K562 (cell line): ENCODE results near the gene TLR8. TPM values are rescaled to one million over a fixed set of nuclear protein-coding genes. Genes with fewer than 3 reads are reported as not detected.

Experiments used
- ARID4B ChIP-seq: sonication (generic); formaldehyde crosslinking; IDR thresholded peaks from 2 replicates; pipeline ENCODE4 v1.8.0; 2022; ENCODE audit warnings: mild to moderate bottlenecking, missing genetic modification reagents
- CCAR2 ChIP-seq: fragments of 200-400 bp; formaldehyde crosslinking; IDR thresholded peaks from 2 replicates; pipeline ENCODE4 v1.6.1; 2017; ENCODE audit warnings: mild to moderate bottlenecking, low read depth, low read length
- ETS2 ChIP-seq: IDR thresholded peaks from 2 replicates; pipeline ENCODE4 v1.6.1; 2016; ENCODE audit warnings: borderline replicate concordance, missing genetic modification characterization, mild to moderate bottlenecking, moderate library complexity, missing compliant biosample characterization; ENCODE audit not compliant: poor library complexity, severe bottlenecking
- GABPB1 ChIP-seq: sonication (generic); formaldehyde crosslinking; IDR thresholded peaks from 2 replicates; pipeline ENCODE4 v1.8.0; 2022; ENCODE audit warnings: mild to moderate bottlenecking, missing genetic modification reagents
- GTF2B ChIP-seq: IDR thresholded peaks from 2 replicates; pipeline ENCODE4 v1.6.1; 2011; ENCODE audit not compliant: insufficient read length; ENCODE audit errors: extremely low read depth
- MBD1 ChIP-seq: fragments of 250-450 bp; sonication (Bioruptor Pico); IDR thresholded peaks from 2 replicates; pipeline ENCODE4 v1.8.0; 2022; ENCODE audit warnings: inconsistent platforms
- POLR2A ChIP-seq: fragments of 450-650 bp; conservative IDR thresholded peaks from 2 replicates; pipeline ENCODE4 v1.6.1; 2016
- POLR2AphosphoS5 ChIP-seq: IDR thresholded peaks from 2 replicates; pipeline ENCODE4 v1.6.1; 2011; ENCODE audit warnings: mild to moderate bottlenecking, low read depth, low read length, moderate library complexity; ENCODE audit not compliant: control insufficient read depth, insufficient read depth
- SIX5 ChIP-seq, 2 experiments: IDR thresholded peaks; 2 replicates each; pipeline ENCODE4 v1.6.1; 2011; ENCODE audit warnings: low read length in 2 of 2, borderline replicate concordance in 1 of 2, low read depth in 1 of 2, mild to moderate bottlenecking in 1 of 2, moderate library complexity in 1 of 2; ENCODE audit not compliant: insufficient read depth in 1 of 2
- SMARCA4 ChIP-seq: fragments of 450-650 bp; IDR thresholded peaks from 2 replicates; pipeline ENCODE4 v1.6.1; 2016
- USF2 ChIP-seq: sonication (generic); formaldehyde crosslinking; IDR thresholded peaks from 2 replicates; pipeline ENCODE4 v1.5.0; 2020; ENCODE audit warnings: missing genetic modification reagents
- WHSC1 ChIP-seq: IDR thresholded peaks from one replicate; pipeline ENCODE4 v1.6.1; 2012; ENCODE audit warnings: low read length, control low read depth, inconsistent platforms
- XRCC5 ChIP-seq: fragments of 200-400 bp; formaldehyde crosslinking; IDR thresholded peaks from 2 replicates; pipeline ENCODE4 v1.6.1; 2017; ENCODE audit warnings: low read depth, mild to moderate bottlenecking, low read length
- ZNF175 ChIP-seq: fragments of 200-800 bp; sonication (Bioruptor generic); IDR thresholded peaks from 2 replicates; pipeline ENCODE4 v1.6.1; 2016; ENCODE audit warnings: low read depth, mild to moderate bottlenecking, missing genetic modification characterization, missing compliant biosample characterization
- ZNF41 ChIP-seq: fragments of 250-450 bp; sonication (Bioruptor Pico); conservative IDR thresholded peaks from 2 replicates; pipeline ENCODE4 v1.4.0; 2020; ENCODE audit warnings: mild to moderate bottlenecking
- ZNF695 ChIP-seq: fragments of 450-650 bp; formaldehyde crosslinking; IDR thresholded peaks from 2 replicates; pipeline ENCODE4 v1.4.0; 2020; ENCODE audit warnings: mild to moderate bottlenecking, moderate library complexity
- polyA plus RNA-seq, 8 experiments: library from polyadenylated mRNA; depleted of rRNA in 4 of 8; stranded (reverse) in 5 of 8; unstranded in 3 of 8; fragments of >200 nt; fragmentation: Nextera tagmentation in 2 of 8; fragmentation: Illumina TruSeq in 1 of 8; extraction: Ambion mirVana in 2 of 8; extraction: Trizol in 1 of 8; gene quantifications; 2 replicates each; pipeline versions ENCODE4 v1.2.1 to v1.2.3, GENCODE V29; 2011 to 2014; ENCODE audit warnings: inconsistent platforms in 1 of 8, missing spikeins in 1 of 8
- total RNA-seq, 7 experiments: library from RNA; depleted of rRNA in 6 of 7; stranded (reverse); fragments of >200 nt in 6 of 7; fragmentation: Illumina TruSeq in 2 of 7; extraction: Trizol in 2 of 7; gene quantifications; 2 replicates each; pipeline versions ENCODE4 v1.2.1 to v1.2.3, GENCODE V29; 2011 to 2021; ENCODE audit warnings: low replicate concordance in 1 of 7
- TF ChIP-seq, protein P1 (sequence below): fragments of 250-450 bp; sonication (Bioruptor Pico); IDR thresholded peaks from 2 replicates; pipeline ENCODE4 v1.8.0; 2022; ENCODE audit warnings: moderate library complexity, mild to moderate bottlenecking, inconsistent platforms
- TF ChIP-seq, protein P2 (sequence below): sonication (generic); formaldehyde crosslinking; IDR thresholded peaks from 2 replicates; pipeline ENCODE4 v1.8.0; 2023; ENCODE audit warnings: mild to moderate bottlenecking, missing genetic modification reagents

The TLR8 gene
- total and polyA plus RNA-seq, 9 of the 15 experiments (the other 6 are each of a cell fraction or from before 2014, with no cell fraction given) = not detected

DNA sequence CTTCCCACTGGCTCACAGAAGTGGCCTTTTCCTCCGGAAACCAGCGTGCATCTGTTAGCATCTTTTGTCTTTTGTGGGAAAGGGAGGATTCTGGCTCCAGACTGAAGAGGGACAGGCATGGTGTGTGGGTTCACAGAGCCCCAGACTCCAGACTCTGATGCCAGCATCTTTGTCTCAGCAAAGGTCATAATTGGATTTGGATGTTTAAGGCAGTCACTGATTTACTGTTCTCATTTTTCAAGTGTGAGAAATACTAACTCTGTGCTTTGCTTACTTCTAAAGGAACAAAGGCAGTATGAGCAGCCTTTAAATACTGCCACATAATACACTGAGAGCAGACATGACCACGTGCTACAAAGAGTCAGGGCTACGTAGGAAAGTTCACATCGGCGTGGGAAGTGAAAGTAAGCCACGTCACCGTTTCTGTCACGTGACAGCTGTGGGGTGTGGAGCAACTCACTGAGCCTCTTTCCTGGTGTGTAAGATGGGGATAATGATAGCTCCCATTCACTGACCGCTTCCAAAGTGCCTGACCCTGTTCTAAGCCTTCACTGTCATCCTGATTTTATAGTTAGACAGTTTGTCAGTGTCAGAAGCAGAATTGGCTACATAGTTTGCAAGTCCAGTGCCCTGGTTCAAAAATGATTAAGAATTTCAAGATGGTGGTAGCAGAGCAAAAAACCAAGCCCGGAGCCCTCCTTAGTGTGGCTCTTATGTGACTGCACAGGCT lies 43.7 kb downstream of the TLR8 start (continued):
- TF ChIP-seq ARID4B (CRISPR knock-in tag) (no peak), SIX5 (IDR thresholded peaks at IDR 0.05; ENCODE audit: borderline replicate concordance in 1 of 2, insufficient read depth in 1 of 2, low read depth in 1 of 2, low read length in 2 of 2) (no peak), ZNF41 (CRISPR knock-in tag) (no peak), GABPB1 (no peak), ZNF695 (CRISPR knock-in tag) (no peak), POLR2A (no peak), ZNF175 (CRISPR knock-in tag) (0 out of 2 replicates have a peak, but pooled peaks have one; percentile 31), WHSC1 (no peak), GTF2B (no peak), CCAR2 (no peak), XRCC5 (no peak), SMARCA4 (no peak; the same call in 1 of the 2 replicates), ETS2 (no peak), MBD1 (CRISPR knock-in tag) (no peak), POLR2AphosphoS5 (no peak), USF2 (CRISPR knock-in tag) (peak; percentile 92)
- TF ChIP-seq, protein P1, sequence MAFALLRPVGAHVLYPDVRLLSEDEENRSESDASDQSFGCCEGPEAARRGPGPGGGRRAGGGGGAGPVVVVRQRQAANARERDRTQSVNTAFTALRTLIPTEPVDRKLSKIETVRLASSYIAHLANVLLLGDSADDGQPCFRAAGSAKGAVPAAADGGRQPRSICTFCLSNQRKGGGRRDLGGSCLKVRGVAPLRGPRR = no peak
- TF ChIP-seq, protein P2, sequence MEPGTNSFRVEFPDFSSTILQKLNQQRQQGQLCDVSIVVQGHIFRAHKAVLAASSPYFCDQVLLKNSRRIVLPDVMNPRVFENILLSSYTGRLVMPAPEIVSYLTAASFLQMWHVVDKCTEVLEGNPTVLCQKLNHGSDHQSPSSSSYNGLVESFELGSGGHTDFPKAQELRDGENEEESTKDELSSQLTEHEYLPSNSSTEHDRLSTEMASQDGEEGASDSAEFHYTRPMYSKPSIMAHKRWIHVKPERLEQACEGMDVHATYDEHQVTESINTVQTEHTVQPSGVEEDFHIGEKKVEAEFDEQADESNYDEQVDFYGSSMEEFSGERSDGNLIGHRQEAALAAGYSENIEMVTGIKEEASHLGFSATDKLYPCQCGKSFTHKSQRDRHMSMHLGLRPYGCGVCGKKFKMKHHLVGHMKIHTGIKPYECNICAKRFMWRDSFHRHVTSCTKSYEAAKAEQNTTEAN (CRISPR knock-in tag) = no peak
